Stimulated activated CD8-positive, alpha-beta memory T cell treated with anti-CD3 and anti-CD28 coated beads, Interleukin-12 subunit alpha, Interleukin-12 subunit beta, amount 100 ng/mL, for 24 hours (primary cell): ENCODE data around the gene ST3GAL3.

ENCODE experiments used
- DNase-seq: peaks from one replicate; pipeline ENCODE4 v3.0.0-alpha.2; 2020; ENCODE audit errors: extremely low read depth

Gene ST3GAL3

GRCh38 chr1:43850591-43851233 lies 143.4 kb downstream of the ST3GAL3 start:
- no peak for DNase-seq

DNA sequence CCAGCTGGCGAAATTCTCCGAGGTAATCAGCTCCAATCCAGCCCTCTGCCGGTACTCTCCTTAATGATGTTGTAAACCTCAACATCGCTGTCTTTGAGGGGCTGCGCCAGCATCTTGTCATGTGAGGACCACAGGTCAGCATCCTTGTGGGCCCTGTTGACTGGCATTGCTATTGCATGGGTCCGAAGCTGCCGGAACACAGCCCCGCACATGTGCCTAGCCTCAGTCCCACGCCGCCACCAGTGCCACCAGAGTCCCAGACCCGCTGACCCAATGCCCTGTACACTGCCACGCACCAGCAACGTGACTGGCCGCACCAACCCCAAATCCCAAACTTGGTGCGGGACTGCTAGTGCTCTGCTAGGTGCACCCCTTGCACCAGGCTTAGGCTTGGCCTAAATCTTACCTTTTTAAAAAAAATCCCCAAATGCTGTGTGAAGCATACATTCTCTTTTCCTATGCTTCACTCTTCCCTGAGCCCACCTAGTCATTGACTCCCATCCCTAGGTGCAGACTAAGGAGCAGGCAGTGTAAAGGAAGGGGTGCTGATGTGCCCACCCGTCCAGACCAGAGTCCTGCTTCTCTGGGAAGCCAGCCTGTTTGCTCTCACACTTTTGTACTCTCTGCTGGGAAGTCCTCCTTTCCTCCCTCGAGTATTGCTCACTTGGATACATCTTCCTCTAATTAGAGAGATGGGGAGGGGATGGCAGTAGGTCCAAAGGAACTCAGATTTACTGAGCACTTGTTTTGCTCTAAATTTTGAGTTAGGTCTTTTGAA lies 144.4 kb downstream of the ST3GAL3 start:
- no peak for DNase-seq

GRCh38 chr1:43853161-43853921 lies 146.0 kb downstream of the ST3GAL3 start:
- DNase-seq = no peak

GRCh38 chr1:43854473-43854872 lies 147.1 kb downstream of the ST3GAL3 start:
- DNase-seq = no peak

DNA sequence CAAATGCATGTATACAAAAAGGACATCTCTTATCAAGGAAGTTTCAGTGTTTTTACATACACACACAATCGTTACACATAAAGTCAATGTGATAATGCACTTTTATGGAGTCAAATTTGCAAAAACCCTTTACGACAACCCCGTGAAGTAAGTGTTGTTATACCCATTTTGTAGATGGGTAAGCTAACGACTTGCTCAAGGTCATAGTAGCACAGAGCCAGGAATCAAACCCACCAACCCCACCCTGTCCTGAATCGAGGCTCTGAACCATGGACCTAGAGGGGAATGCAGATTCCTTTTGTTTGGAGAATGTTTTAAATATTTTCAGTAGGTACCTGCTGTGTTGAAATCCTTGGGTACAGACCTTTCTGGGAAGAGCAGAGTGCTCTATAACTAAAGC lies 148.9 kb downstream of the ST3GAL3 start:
- DNase-seq = no peak

DNA sequence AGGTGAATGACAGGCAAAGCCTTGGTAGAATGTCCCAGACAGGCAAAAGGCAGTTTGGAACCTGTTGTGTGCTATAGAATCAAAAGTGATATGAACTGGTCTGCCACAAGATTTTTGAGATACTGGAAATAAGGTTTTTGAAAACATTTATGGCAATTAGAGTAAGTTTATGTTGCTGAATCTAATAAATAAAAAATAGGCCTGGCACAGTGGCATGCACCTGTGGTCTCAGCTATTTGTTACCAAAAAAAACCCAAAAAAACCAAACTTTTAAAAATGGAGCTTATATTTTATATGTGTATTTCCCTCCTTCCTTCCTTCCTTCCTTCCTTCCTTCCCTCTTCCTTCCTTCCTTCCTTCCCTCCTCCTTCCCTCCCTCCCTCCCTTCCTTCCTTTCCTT lies 149.8 kb downstream of the ST3GAL3 start:
- DNase-seq = no peak

GRCh38 chr1:43858324-43858723 lies 151.0 kb downstream of the ST3GAL3 start:
- DNase-seq = no peak

DNA sequence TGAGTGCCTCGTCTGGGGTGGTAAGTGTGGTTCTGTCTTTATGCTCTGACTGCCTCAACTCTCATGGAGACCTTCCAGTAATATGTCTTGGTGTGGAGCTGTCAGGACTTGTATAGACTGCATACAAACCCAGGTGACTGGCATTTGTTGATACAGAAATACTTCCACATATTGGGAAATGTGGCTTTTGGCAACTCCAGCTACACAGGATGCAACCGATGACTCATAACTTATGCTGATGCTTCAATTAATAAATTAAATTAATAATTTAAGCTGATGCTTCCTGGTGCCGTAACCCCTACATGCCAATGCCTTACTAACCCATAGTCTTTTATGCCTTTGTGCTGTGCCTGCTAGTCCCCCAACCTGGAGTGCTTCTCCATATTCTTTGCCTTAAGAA lies 154.0 kb downstream of the ST3GAL3 start:
- DNase-seq = no peak

DNA sequence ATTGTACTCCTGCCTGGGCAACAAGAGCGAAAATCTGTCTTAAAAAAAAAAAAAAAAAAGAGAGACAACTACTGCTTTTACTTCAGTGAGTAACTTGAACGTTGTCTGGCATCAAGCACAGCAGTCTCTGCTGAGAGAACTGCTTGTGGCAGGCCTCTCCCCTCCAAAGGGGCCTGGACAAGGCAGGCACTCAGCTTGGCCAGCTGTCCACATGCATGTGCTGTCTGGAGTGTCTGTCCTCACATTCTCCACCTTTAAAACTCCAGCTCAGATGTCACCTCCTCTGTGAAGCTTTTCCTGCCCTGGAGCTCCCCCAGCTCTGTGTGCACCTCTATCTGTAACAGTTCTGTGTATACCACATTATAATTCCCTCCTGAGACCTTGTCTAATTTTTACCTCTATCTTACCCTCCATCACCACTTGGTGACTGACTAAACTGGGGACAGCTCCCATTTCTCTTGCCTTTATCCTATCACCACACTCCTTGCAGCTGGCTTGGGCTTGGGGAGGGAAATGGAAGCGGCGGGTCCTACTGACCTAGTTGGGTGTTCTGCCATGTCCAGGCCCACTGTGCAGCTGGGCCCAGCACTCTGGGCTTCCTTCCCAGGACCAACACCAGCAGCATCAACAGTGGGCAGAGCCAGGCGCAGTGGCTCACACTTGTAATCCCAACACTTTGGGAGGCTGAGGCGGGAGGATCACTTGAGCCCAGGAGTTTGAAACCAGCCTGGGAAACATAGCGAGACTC lies 154.8 kb downstream of the ST3GAL3 start:
- DNase-seq = no peak

- DNase-seq = no peak
Observed at GRCh38 chr1:43864111-43865045, 157.0 kb downstream of the ST3GAL3 start.

GRCh38 chr1:43866201-43866600 lies 158.9 kb downstream of the ST3GAL3 start:
- no peak for DNase-seq

DNA sequence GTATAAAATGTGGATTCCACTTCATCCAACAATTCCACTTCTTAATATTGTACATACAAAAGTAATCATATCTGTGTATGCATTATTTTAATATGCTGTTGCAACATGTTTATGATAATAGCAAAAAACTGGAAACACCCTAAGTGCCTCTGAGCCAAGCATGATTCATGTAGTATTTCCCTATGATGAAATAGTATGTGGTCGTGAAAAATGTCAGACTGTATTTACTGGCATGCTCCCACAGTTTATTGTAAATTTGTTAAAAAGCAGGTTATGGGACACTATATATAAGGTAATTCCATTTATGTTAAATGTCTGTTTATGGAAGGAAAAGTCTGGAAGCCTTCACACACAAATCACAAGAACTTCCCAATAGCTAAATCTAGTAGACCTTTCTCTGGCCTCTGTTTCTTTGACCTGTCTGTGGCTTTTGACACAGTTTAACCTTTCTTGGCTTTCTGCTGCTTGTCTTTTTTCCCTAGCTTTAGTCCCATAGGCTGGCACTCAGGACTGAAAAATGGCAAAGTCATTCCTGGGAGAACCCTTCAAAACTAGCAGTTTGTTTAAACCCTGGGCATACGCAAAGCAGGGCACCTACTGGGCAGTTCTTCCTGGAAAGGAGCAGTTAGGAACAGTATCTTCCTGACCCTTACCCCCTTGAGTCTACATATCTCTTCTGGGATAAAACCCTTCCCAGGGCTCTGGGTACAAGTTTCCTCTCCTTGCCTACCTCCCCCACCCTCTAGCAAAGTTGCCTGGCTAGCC lies 160.8 kb downstream of the ST3GAL3 start:
- DNase-seq = no peak

- no peak for DNase-seq
Observed at GRCh38 chr1:43868741-43869067, 161.4 kb downstream of the ST3GAL3 start.

- DNase-seq = no peak
Observed at GRCh38 chr1:43870306-43870705, 163.0 kb downstream of the ST3GAL3 start.

DNA sequence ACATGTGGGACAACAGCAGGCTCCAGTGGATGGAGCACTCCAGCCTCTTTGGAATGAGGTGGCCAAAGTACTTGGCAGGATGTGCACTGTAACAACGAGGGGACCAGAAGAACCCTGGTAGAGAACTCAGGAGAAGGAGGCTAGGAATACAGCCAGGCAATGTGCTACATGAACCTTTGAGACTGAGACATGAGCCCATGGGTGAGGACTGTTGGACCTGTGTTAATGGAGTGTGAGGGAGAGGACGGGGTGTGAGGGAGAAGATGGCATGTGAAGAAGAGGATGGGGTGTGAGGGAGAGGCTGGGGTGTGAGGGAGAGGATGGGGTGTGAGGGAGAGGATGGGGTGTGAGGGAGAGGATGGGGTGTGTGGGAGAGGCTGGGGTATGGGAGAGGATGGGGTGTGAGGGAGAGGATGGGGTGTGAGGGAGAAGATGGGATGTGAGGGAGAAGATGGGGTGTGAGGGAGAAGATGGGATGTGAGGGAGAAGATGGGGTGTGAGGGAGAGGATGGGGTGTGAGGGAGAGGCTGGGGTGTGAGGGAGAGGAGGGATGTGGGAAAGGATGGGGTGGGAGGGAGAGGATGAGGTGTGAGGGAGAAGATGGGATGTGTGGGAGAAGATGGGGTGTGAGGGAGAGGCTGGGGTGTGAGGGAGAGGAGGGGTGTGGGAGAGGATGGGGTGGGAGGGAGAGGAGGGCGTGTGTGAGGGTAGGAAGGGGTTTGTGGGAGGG lies 164.0 kb downstream of the ST3GAL3 start:
- DNase-seq = no peak

GRCh38 chr1:43872280-43872679 lies 164.9 kb downstream of the ST3GAL3 start:
- no peak for DNase-seq

GRCh38 chr1:43873851-43874250 lies 166.5 kb downstream of the ST3GAL3 start:
- DNase-seq = no peak

DNA sequence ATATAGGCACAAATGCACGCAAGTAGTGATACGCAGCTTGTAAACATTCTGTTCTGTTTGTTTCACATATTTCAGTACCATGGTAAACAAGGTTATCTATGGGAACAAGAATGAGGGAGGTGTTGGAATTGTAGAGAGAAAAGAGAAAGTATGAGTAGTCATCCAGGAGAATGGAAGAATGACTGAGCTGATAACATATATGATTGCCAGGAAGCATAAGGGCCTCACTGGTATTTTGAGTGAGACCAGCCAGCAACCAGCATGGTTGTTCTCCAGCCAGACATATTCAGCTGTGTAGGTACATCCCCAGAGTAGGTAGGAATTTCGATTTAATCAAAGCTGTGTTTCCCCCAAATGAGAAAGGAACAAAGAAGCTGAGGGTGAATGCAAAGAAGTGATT lies 167.4 kb downstream of the ST3GAL3 start:
- DNase-seq = no peak

DNA sequence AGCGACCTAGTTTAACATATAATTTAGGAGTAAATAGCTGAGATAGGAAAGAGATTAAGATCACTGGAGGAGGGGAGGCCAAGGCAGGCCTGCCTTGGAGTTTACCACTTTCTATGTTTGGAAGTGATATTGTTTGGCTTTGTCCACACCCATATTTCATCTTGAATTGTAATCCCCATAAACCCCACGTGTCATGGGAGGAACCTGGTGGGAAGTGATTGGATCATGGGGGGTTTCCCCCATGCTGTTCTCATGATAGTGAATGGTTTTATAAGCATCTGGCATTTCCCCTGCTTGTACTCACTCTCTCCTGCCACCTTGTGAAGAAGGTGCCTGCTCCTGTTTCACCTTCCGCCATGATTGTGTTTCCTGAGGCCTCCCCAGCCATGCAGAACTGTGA lies 168.0 kb downstream of the ST3GAL3 start:
- no peak for DNase-seq

DNA sequence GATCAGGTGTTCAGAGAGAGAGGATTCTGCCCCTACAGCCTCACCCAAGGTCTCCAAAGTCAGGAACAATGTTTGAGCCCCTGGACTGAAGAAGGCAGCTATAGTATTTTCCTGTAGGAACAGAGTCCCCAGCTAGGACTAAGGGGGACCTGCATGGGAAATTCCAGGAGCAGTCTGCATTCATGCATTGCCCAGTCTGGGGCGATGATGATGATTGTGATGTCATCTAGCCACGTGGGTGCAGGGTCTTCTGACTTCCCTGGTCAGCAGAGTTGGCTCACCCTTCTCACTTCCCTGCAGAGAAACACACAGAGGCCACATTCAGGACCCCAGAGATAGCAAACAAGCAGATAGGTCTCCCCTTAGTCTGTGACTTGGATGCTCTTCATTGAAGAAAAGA lies 169.8 kb downstream of the ST3GAL3 start:
- DNase-seq = no peak
